ENCODE measurements around the gene TARS2. TPM values are rescaled to one million over a fixed set of nuclear protein-coding genes. Genes with fewer than 3 reads are reported as not detected.

Gene TARS2
- total and polyA plus RNA-seq, 2 of the 13 experiments (the other 11 are each of a cell fraction or from before 2014, with no cell fraction given), result 21.3 to 22.8 TPM

GRCh38 chr1:150486966-150487762, at the start of gene TARS2 (continued):
- TF ChIP-seq ZMYM3 (CRISPR knock-in tag; IDR thresholded peaks at IDR 0.05) (peak; percentile 84; the same call in 1 of the 2 replicates), HNF4A (CRISPR knock-in tag; IDR thresholded peaks at IDR 0.05) (peak; percentile 34; the same call in 1 of the 2 replicates), DRAP1 (CRISPR knock-in tag; IDR thresholded peaks at IDR 0.05) (peak; percentile 80), POLR2AphosphoS5 (IDR thresholded peaks at IDR 0.05; ENCODE audit: low read depth, low read length) (peak; percentile 87), TFAP4 (IDR thresholded peaks at IDR 0.05; ENCODE audit: borderline replicate concordance, low read depth) (peak; percentile 71), ZNF160 (CRISPR knock-in tag; IDR thresholded peaks at IDR 0.05) (no peak), GABPB1 (CRISPR knock-in tag; IDR thresholded peaks at IDR 0.05) (peak; percentile 95), SUZ12 (IDR thresholded peaks at IDR 0.05; ENCODE audit: low read depth, low read length) (no peak), NRL (CRISPR knock-in tag; IDR thresholded peaks at IDR 0.05; ENCODE audit: borderline replicate concordance) (0 out of 2 replicates have a peak, but pooled peaks have one; percentile 86), ASH2L (IDR thresholded peaks at IDR 0.05; ENCODE audit: insufficient read length, low read depth, low read length) (peak; percentile 97), ZSCAN25 (CRISPR knock-in tag; IDR thresholded peaks at IDR 0.05) (no peak), KMT2B (CRISPR knock-in tag; IDR thresholded peaks at IDR 0.05) (peak; percentile 98), KDM5A (IDR thresholded peaks at IDR 0.05; ENCODE audit: borderline replicate concordance, low read length) (peak; percentile 96), YEATS2 (CRISPR knock-in tag; IDR thresholded peaks at IDR 0.05; ENCODE audit: borderline replicate concordance) (peak; percentile 95), MED13 (CRISPR knock-in tag; IDR thresholded peaks at IDR 0.05) (0 out of 2 replicates have a peak, but pooled peaks have one; percentile 11), KLF11 (CRISPR knock-in tag; IDR thresholded peaks at IDR 0.05) (0 out of 2 replicates have a peak, but pooled peaks have one; percentile 49), ZFP1 (CRISPR knock-in tag; IDR thresholded peaks at IDR 0.05) (0 out of 2 replicates have a peak, but pooled peaks have one; percentile 68), GMEB2 (CRISPR knock-in tag; IDR thresholded peaks at IDR 0.05; ENCODE audit: low read depth) (peak; percentile 62), ZNF629 (CRISPR knock-in tag; conservative IDR thresholded peaks at IDR 0.05) (no peak), HOXA5 (CRISPR knock-in tag; IDR thresholded peaks at IDR 0.05) (peak; percentile 61; the same call in 1 of the 2 replicates), ZBTB25 (CRISPR knock-in tag; IDR thresholded peaks at IDR 0.05) (peak; percentile 76; the same call in 1 of the 2 replicates), KDM1A (CRISPR knock-in tag; IDR thresholded peaks at IDR 0.05) (peak; percentile 42; the same call in 1 of the 2 replicates), ZNF550 (CRISPR knock-in tag; IDR thresholded peaks at IDR 0.05; ENCODE audit: borderline replicate concordance) (no peak)
